Measurements from ENCODE around the gene SMAD3.

- TF ChIP-seq CTCF (conservative IDR thresholded peaks at IDR 0.05; ENCODE audit: low read length) = no peak
- no peak for TF ChIP-seq EZH2phosphoT487 (IDR thresholded peaks at IDR 0.05; ENCODE audit: borderline replicate concordance, low read depth, low read length)
Measured at GRCh38 chr15:67054676-67055075, 10.7 kb upstream of the SMAD3 start.
